ENCODE data around the gene SMAP1.

Gene SMAP1

DNA sequence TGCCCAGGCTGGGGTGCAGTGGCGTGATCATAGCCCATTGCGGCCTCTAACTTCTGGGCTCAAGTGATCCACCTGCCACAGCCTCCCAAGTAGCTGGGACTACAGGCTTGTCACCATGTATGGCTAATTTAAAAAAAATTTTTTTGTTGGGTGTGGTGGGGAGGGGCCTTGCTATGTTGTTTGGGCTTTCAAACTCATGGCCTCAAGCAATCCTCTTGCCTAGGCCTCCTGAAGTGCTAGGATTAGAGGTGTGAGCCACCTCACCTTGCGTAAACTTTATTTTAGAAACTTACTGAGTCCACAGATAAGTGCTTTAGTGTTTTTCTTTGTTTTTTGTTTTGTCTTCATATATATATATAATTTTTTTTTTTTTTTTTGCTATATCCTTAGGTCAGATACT lies 9.1 kb downstream of the SMAP1 start:
- H3K4me3 ChIP-seq (ENCODE audit: insufficient read length, low read depth) = no peak overlapping the region
- H3K4me1 ChIP-seq (ENCODE audit: insufficient read depth, insufficient read length) = no peaks in the 10 kb centered on the region
- no peaks in the 10 kb centered on the region for H3K36me3 ChIP-seq (ENCODE audit: insufficient read depth, insufficient read length, low read length)
- H3K9ac ChIP-seq (ENCODE audit: insufficient read length, low read depth) = no peak overlapping the region
- TF ChIP-seq SUZ12 (IDR thresholded peaks at IDR 0.05; ENCODE audit: extremely low read depth, insufficient read depth, insufficient read length) (no peak), ZNF274 (IDR thresholded peaks at IDR 0.05; ENCODE audit: low read depth, low read length) (no peak)
- H3K9me3 ChIP-seq (ENCODE audit: insufficient read depth, low read length) = no peaks in the 10 kb centered on the region
- no peaks in the 10 kb centered on the region for H3K27me3 ChIP-seq (ENCODE audit: insufficient read depth, insufficient read length)
- no peak for DNase-seq (ENCODE audit: low read depth, low spot score)

- H3K9me3 ChIP-seq (ENCODE audit: insufficient read depth, low read length) = no peaks in the 10 kb centered on the region
- H3K27me3 ChIP-seq (ENCODE audit: insufficient read depth, insufficient read length) = no peaks in the 10 kb centered on the region
- H3K4me3 ChIP-seq (ENCODE audit: insufficient read length, low read depth) = no peak overlapping the region
- no peak for TF ChIP-seq ZNF274 (IDR thresholded peaks at IDR 0.05; ENCODE audit: low read depth, low read length)
- TF ChIP-seq SUZ12 (IDR thresholded peaks at IDR 0.05; ENCODE audit: extremely low read depth, insufficient read depth, insufficient read length) = no peak
- no peak for TF ChIP-seq YY1 (IDR thresholded peaks at IDR 0.05; ENCODE audit: insufficient read depth, insufficient read length)
- H3K4me1 ChIP-seq (ENCODE audit: insufficient read depth, insufficient read length) = no peaks in the 10 kb centered on the region
- no peak overlapping the region for H3K9ac ChIP-seq (ENCODE audit: insufficient read length, low read depth)
- no peaks in the 10 kb centered on the region for H3K36me3 ChIP-seq (ENCODE audit: insufficient read depth, insufficient read length, low read length)
- no peak for DNase-seq (ENCODE audit: low read depth, low spot score)
Measured at GRCh38 chr6:70680396-70680795, 12.7 kb downstream of the SMAP1 start.

DNA sequence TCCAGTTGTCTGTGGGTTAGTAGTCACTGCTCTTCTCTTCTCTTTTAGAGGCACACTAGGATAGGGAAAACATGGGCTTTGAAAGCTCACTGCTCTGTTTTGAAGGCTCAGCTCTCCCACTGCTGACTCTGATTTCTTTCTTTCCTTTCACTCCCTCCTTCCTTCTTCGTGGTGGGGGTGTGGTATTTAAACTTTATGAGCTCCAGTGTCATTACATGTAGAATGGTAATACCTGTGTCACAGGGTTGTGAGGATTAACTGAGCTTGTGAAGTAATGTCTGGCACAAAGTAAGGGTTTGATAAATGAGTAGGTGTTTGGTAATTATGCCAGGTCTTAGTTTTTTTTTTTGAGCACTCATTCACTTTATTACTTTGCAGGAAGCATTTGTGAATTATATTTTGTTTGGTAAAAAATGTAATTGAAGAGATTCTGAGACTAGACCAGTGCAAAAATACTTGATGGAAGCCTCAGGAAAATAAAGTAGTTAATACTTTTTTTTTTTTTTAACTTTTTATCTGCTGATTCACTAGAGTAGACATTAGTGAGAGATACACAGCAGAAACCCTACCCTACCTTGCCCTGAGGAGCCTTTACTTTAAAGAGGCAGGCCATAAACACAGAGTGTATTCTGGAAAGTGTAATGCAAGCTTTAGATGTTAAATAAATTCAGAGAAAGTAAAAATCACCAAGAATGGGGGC lies 17.3 kb downstream of the SMAP1 start:
- no peaks in the 10 kb centered on the region for H3K36me3 ChIP-seq (ENCODE audit: insufficient read depth, insufficient read length, low read length)
- no peak for TF ChIP-seq SUZ12 (IDR thresholded peaks at IDR 0.05; ENCODE audit: extremely low read depth, insufficient read depth, insufficient read length)
- no peak for TF ChIP-seq YY1 (IDR thresholded peaks at IDR 0.05; ENCODE audit: insufficient read depth, insufficient read length)
- TF ChIP-seq ZNF274 (IDR thresholded peaks at IDR 0.05; ENCODE audit: low read depth, low read length) = no peak
- no peak for DNase-seq (ENCODE audit: low read depth, low spot score)
- H3K9ac ChIP-seq (ENCODE audit: insufficient read length, low read depth) = no peak overlapping the region
- H3K27me3 ChIP-seq (ENCODE audit: insufficient read depth, insufficient read length) = no peaks in the 10 kb centered on the region
- H3K4me3 ChIP-seq (ENCODE audit: insufficient read length, low read depth) = no peak overlapping the region
- no peaks in the 10 kb centered on the region for H3K4me1 ChIP-seq (ENCODE audit: insufficient read depth, insufficient read length)
- H3K9me3 ChIP-seq (ENCODE audit: insufficient read depth, low read length) = no peaks in the 10 kb centered on the region

DNA sequence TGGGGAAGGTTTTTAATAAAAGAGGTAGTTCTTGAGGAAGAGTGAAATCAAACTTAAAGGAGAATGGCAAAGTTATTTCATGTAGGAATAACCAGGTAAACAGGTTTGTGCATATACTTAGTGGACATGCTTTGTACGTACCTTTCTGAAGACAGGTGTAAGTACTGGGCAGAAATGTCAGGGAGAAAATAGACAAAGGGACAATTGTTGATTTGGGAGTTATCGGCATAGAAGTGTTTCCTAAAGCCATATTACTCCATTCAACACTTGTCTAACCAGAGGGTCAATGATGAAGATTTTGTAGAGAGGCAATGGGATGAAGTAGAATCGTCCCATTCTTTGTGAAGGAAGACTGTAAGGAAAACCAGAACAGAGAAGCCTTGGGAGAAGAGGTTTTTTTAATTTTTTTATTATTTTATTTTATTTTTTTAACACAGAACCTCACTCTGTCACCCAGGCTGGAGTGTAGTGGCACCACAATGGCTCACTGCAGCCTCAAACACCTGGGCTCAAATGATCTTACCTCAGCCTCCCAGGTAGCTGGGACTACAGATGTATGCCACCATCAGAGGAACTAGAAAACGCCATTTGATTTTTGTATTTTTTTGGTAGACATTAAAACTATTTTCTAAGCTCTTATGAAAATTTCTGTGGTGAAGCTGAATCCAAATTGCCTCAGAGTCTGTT lies 18.0 kb downstream of the SMAP1 start:
- Histone ChIP-seq H3K9me3 (ENCODE audit: insufficient read depth, low read length) (no peaks in the 10 kb centered on the region), H3K9ac (ENCODE audit: insufficient read length, low read depth) (no peak overlapping the region), H3K27me3 (ENCODE audit: insufficient read depth, insufficient read length) (no peaks in the 10 kb centered on the region), H3K36me3 (ENCODE audit: insufficient read depth, insufficient read length, low read length) (no peaks in the 10 kb centered on the region), H3K4me1 (ENCODE audit: insufficient read depth, insufficient read length) (no peaks in the 10 kb centered on the region), H3K4me3 (ENCODE audit: insufficient read length, low read depth) (no peak overlapping the region)
- no peak for DNase-seq (ENCODE audit: low read depth, low spot score)
- TF ChIP-seq SUZ12 (IDR thresholded peaks at IDR 0.05; ENCODE audit: extremely low read depth, insufficient read depth, insufficient read length) (no peak), YY1 (IDR thresholded peaks at IDR 0.05; ENCODE audit: insufficient read depth, insufficient read length) (no peak)

GRCh38 chr6:70686548-70687133 lies 19.0 kb downstream of the SMAP1 start:
- Histone ChIP-seq H3K27me3 (ENCODE audit: insufficient read depth, insufficient read length) (no peaks in the 10 kb centered on the region), H3K9me3 (ENCODE audit: insufficient read depth, low read length) (no peaks in the 10 kb centered on the region), H3K9ac (ENCODE audit: insufficient read length, low read depth) (no peak overlapping the region), H3K4me1 (ENCODE audit: insufficient read depth, insufficient read length) (no peaks in the 10 kb centered on the region), H3K4me3 (ENCODE audit: insufficient read length, low read depth) (no peak overlapping the region), H3K36me3 (ENCODE audit: insufficient read depth, insufficient read length, low read length) (no peaks in the 10 kb centered on the region)
- no peak for DNase-seq (ENCODE audit: low read depth, low spot score)
- TF ChIP-seq SUZ12 (IDR thresholded peaks at IDR 0.05; ENCODE audit: extremely low read depth, insufficient read depth, insufficient read length) (no peak), YY1 (IDR thresholded peaks at IDR 0.05; ENCODE audit: insufficient read depth, insufficient read length) (no peak), ZNF274 (IDR thresholded peaks at IDR 0.05; ENCODE audit: low read depth, low read length) (no peak)

- no peaks in the 10 kb centered on the region for H3K27me3 ChIP-seq (ENCODE audit: insufficient read depth, insufficient read length)
- H3K9me3 ChIP-seq (ENCODE audit: insufficient read depth, low read length) = no peaks in the 10 kb centered on the region
- no peak overlapping the region for H3K4me3 ChIP-seq (ENCODE audit: insufficient read length, low read depth)
- TF ChIP-seq SUZ12 (IDR thresholded peaks at IDR 0.05; ENCODE audit: extremely low read depth, insufficient read depth, insufficient read length) (no peak), ZNF274 (IDR thresholded peaks at IDR 0.05; ENCODE audit: low read depth, low read length) (no peak), YY1 (IDR thresholded peaks at IDR 0.05; ENCODE audit: insufficient read depth, insufficient read length) (no peak)
- no peak for DNase-seq (ENCODE audit: low read depth, low spot score)
- no peaks in the 10 kb centered on the region for H3K36me3 ChIP-seq (ENCODE audit: insufficient read depth, insufficient read length, low read length)
- no peak overlapping the region for H3K9ac ChIP-seq (ENCODE audit: insufficient read length, low read depth)
- H3K4me1 ChIP-seq (ENCODE audit: insufficient read depth, insufficient read length) = no peaks in the 10 kb centered on the region
Measured at GRCh38 chr6:70693887-70694286, 26.2 kb downstream of the SMAP1 start.

- TF ChIP-seq ZNF274 (IDR thresholded peaks at IDR 0.05; ENCODE audit: low read depth, low read length) (no peak), YY1 (IDR thresholded peaks at IDR 0.05; ENCODE audit: insufficient read depth, insufficient read length) (no peak), SUZ12 (IDR thresholded peaks at IDR 0.05; ENCODE audit: extremely low read depth, insufficient read depth, insufficient read length) (no peak)
Measured at GRCh38 chr6:70694371-70694770, 26.7 kb downstream of the SMAP1 start.

More at GRCh38 chr6:70694371-70694770, 26.7 kb downstream of the SMAP1 start:
- no peak for DNase-seq (ENCODE audit: low read depth, low spot score)
- Histone ChIP-seq H3K27me3 (ENCODE audit: insufficient read depth, insufficient read length) (no peaks in the 10 kb centered on the region), H3K9me3 (ENCODE audit: insufficient read depth, low read length) (no peaks in the 10 kb centered on the region), H3K36me3 (ENCODE audit: insufficient read depth, insufficient read length, low read length) (no peaks in the 10 kb centered on the region), H3K4me3 (ENCODE audit: insufficient read length, low read depth) (no peak overlapping the region), H3K9ac (ENCODE audit: insufficient read length, low read depth) (no peak overlapping the region), H3K4me1 (ENCODE audit: insufficient read depth, insufficient read length) (no peaks in the 10 kb centered on the region)
